Measurements from ENCODE around the gene LRFN5.

LRFN5 gene

GRCh38 chr14:41773536-41774279 lies 167.0 kb downstream of the LRFN5 start:
- TF ChIP-seq CTCF (IDR thresholded peaks at IDR 0.05; ENCODE audit: low read length, missing control alignments) = no peak
- no peak overlapping the region for H3K4me3 ChIP-seq (replicated peaks; ENCODE audit: low read depth, low read length)
- no peak for DNase-seq (ENCODE audit: low read depth)

GRCh38 chr14:41782511-41782910 lies 175.8 kb downstream of the LRFN5 start:
- TF ChIP-seq CTCF (IDR thresholded peaks at IDR 0.05; ENCODE audit: low read length, missing control alignments) = no peak
- no peak overlapping the region for H3K4me3 ChIP-seq (replicated peaks; ENCODE audit: low read depth, low read length)
- no peak for DNase-seq (ENCODE audit: low read depth)

- TF ChIP-seq CTCF (IDR thresholded peaks at IDR 0.05; ENCODE audit: low read length, missing control alignments) = no peak
- DNase-seq (ENCODE audit: low read depth) = no peak
- H3K4me3 ChIP-seq (replicated peaks; ENCODE audit: low read depth, low read length) = no peak overlapping the region
These were observed 176.7 kb downstream of the LRFN5 start for GRCh38 chr14:41783403-41783802.

GRCh38 chr14:41785696-41786095 lies 179.0 kb downstream of the LRFN5 start:
- no peak for DNase-seq (ENCODE audit: low read depth)
- no peak overlapping the region for H3K4me3 ChIP-seq (replicated peaks; ENCODE audit: low read depth, low read length)
- TF ChIP-seq CTCF (IDR thresholded peaks at IDR 0.05; ENCODE audit: low read length, missing control alignments) = no peak

- TF ChIP-seq CTCF (IDR thresholded peaks at IDR 0.05; ENCODE audit: low read length, missing control alignments) = no peak
- no peak overlapping the region for H3K4me3 ChIP-seq (replicated peaks; ENCODE audit: low read depth, low read length)
- DNase-seq (ENCODE audit: low read depth) = no peak
These were observed 193.1 kb downstream of the LRFN5 start for GRCh38 chr14:41799817-41800216.

- H3K4me3 ChIP-seq (replicated peaks; ENCODE audit: low read depth, low read length) = no peak overlapping the region
- DNase-seq (ENCODE audit: low read depth) = no peak
- TF ChIP-seq CTCF (IDR thresholded peaks at IDR 0.05; ENCODE audit: low read length, missing control alignments) = no peak
These were observed 199.0 kb downstream of the LRFN5 start for GRCh38 chr14:41805633-41806032.

- H3K4me3 ChIP-seq (replicated peaks; ENCODE audit: low read depth, low read length) = no peak overlapping the region
- no peak for DNase-seq (ENCODE audit: low read depth)
- no peak for TF ChIP-seq CTCF (IDR thresholded peaks at IDR 0.05; ENCODE audit: low read length, missing control alignments)
These were observed 199.8 kb downstream of the LRFN5 start for GRCh38 chr14:41806366-41806975.
